GM15510 (cell line): Measurements from ENCODE around the gene PSMD3.

Experiments used
- POLR2A ChIP-seq: IDR thresholded peaks from 3 replicates; pipeline ENCODE4 v1.6.1; 2011; ENCODE audit warnings: borderline replicate concordance; ENCODE audit not compliant: insufficient read length; ENCODE audit errors: extremely low read depth

PSMD3 gene

DNA sequence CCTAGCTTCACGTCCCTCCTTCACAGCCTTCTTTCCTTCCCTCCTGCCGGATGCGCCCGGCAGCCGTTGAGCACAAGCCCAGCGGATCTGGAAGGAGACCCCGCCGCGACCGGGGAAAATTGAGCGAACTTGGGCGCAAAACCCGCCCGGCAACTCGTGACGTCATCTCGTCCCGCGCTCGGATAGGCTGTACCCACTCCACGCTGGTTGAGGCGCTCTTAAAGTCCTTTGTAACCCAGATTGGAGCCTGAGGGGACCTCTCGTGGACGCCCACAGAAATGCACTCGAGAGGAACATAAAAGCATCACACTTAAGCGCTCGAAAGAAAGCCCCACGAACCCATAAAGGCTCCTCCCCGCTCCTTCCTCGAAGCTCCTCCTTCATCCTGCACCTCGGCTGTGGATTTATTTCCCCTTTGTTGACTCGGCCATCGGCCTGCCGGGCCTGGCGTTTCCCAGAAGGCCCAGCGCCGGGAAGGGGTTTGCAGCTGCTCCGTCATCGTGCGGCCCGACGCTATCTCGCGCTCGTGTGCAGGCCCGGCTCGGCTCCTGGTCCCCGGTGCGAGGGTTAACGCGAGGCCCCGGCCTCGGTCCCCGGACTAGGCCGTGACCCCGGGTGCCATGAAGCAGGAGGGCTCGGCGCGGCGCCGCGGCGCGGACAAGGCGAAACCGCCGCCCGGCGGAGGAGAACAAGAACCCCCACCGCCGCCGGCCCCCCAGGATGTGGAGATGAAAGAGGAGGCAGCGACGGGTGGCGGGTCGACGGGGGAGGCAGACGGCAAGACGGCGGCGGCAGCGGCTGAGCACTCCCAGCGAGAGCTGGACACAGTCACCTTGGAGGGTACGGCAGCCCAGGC, at the start of gene PSMD3:
TSS of gene PSMD3 (plus strand) at position 457 of the 856 bp plus-strand sequence. CDS start at position 621, 164 bp downstream.
- TF ChIP-seq POLR2A, result peak; percentile 77

DNA sequence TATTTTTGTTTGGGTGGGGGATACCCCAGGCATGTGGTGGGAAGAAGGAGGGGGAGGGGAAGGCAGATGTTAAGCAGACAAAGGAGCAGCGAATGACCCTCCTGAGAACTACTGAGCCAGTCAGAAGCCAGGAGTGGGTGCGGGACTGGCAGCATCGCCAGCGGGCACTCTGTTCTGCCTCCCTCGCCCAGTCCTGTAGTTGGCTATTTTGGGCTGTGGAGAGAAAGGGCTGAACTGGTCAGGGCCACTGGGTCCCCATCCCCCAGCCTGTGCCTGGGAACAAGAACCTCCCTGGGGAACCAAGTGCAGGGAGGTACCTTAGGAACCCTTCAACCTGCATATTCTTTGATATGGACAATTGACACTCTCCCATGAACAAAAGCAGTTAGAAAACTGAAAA, 46.7 kb upstream of the PSMD3 start:
- no peak for TF ChIP-seq POLR2A

DNA sequence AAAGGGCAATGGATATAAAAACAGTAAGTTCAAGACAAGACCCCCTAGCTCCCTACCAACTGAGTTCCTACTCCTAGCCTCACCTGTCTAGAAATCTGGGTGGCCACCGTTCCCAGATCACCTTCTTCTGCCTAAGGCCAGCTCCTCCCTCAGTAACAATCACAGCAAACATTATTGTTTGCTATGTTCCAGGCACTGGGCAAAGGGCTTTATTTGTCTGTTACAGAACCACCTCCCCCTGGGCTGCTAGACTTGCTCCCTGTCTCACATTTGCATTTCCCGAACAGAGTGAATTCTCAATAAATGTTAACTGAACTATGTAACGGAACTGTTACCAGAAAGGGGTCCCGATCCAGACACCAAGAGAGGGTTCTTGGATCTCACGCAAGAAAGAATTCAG, 46.3 kb upstream of the PSMD3 start:
- no peak for TF ChIP-seq POLR2A

DNA sequence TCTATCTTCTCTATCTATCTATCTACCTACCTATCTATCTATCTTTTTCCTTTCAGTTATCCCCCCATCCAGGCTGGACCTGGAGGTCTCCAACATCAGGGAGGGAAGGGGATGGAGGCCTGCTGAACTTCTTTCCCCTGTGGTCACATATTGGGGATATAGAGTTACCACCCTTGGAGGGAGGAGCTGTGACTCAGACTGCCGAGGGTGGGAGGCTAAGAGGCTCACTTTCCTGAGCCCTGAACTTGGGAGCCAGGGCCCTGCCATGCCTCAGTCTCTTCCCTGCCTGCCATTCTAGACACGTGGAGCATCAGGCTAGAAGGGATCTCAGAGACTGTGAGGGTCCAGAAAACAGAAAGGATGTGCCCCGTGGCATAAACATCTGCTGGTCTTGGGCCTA, 44.7 kb upstream of the PSMD3 start:
- no peak for TF ChIP-seq POLR2A

DNA sequence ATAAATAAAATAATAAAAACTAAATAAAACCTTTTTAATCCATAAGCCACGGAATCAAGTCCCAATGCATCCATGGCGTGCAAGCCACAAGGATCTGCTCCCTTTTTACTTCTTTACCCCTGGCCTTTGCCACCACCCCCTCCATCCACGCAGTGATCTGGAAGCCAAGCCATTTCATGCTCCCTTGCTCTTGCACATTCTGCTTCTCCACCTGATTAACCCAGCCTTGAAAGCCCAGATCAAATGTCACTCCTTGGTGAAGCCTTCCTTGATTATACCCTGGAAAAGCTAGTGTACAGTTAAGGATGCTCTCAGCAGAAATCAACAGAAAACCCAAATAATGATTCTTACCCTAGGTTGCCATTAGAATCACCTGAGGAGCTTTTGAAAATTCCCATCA, 43.2 kb upstream of the PSMD3 start:
- no peak for TF ChIP-seq POLR2A

DNA sequence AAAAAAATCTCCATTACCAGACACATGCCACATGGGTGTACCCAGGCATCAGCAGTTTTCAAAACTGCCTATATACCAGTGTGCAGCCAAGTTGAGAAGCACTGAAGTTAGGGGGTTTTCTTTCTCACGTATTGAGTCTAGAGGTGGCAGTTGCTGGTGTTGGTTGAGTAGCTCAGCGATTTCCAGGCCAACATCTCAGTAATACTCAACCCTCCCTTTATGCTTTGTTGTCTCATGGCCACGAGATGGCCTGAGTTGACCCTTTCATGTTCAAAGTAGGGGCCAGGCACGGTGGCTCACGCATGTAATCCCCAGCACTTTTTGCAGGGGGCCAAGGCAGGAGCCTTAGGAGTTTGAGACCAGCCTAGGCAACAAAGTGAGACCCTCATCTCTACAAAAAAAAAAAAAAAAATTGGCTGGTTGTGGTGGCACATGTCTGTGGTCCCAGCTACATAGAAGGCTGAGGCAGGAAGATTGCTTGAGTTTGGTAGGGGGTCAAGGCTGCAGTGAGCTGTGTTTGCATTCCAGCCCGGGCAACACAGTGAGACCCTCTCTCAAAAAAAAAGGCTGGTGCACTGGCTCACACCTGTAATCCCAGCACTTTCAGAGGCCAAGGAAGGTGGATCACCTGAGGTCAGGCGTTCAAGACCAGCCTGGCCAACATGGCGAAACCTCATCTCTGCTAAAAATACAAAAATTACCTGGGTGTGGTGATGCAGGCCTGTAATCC, 42.3 kb upstream of the PSMD3 start:
- no peak for TF ChIP-seq POLR2A

DNA sequence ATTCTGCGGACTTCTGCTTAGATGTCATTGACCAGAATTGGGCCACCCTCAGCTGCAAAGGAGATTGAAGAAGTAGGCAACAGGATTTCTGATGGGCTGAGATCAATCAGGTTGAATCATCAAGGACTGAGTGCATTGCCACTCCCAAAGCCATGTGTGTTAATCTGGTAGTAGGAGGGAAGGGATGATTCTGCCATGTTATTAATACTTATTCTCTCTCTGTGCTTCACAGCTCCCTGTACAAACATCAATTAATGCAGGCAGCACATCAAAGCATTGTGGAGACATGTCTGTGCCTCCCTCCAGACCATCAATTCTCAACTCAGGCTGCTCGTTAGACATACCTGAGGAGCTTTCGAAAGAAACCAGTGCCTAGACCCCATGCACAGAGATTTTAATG, 41.5 kb upstream of the PSMD3 start:
- TF ChIP-seq POLR2A, result no peak

DNA sequence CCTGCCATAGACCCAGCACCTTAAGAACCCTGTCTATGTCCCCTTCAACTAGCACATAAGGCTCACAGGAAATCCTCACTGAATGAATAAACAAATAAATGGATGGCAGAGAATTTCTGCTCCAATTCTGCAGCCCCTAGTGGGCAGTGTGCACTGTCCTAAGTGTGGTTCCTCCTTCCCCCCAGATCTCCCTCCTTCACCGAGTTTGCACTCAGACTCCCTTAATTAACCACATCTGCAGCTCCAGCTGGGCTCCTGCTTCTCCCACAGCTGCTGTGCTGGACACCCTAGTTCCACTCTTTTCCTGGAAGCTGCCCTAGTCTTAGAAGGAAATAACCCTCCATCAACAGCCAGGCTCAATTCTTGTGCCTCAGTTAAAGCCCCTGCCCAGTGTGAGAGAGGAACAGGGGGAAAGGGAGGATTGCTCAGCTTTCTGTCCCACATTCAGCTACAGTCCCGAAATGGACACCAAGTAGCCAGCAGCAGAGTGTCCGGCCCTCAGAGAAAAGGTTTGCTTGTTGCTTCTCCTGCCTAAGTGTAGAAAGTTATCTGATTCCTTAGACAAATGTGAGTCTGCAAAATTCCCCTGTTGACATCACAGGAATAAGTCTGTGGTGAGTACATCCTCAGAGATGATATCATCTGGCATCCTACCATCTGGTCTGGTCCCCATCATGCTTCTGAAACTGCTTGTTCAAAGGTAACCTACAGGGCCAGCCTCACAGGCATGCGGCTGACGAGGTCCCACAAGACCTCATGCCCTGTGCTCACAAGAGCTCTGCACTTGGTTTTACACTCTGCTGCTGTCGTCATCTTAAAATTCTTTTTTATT, 40.8 kb upstream of the PSMD3 start:
- TF ChIP-seq POLR2A, result no peak

DNA sequence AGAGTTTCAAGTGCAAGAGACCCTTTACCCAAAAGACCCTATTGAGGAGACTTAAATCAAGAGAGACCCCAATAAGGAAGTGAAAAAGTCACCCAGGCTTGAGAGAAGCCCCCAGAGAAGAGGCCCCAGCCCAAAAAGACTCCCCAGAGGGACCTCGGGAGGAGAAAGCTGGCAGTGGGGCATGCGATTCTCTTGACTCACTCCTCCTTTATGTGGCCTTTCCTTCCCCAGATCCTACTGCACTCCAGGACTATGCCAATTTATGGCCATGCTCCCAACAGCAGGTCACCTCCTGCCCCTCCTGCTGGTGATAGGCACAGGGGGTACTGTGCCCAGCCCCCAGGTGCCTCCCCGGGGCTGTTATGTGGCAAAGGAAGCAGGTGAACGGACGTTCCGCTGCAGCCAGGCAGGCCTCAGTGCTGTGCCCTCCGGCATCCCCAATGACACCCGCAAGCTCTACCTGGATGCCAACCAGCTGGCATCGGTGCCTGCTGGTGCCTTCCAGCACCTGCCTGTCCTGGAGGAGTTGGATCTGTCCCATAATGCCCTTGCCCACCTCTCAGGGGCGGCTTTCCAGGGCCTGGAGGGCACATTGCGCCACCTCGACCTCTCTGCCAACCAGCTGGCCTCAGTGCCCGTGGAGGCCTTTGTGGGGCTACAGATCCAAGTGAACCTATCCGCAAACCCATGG, 36.8 kb upstream of the PSMD3 start:
- no peak for TF ChIP-seq POLR2A

DNA sequence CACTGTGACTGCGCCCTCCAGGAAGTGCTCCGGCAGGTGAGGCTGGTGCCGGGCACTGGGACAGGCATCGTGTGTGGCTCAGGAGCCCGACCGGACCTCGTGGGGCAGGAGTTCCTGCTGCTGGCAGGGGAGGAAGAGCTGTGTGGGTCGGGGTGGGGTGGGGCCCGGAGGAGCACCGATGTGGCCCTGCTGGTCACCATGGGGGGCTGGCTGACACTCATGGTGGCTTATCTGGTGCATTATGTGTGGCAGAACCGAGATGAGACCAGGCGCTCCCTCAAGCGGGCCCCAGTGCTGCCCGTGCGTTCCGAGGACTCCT, 36.3 kb upstream of the PSMD3 start:
- no peak for TF ChIP-seq POLR2A

DNA sequence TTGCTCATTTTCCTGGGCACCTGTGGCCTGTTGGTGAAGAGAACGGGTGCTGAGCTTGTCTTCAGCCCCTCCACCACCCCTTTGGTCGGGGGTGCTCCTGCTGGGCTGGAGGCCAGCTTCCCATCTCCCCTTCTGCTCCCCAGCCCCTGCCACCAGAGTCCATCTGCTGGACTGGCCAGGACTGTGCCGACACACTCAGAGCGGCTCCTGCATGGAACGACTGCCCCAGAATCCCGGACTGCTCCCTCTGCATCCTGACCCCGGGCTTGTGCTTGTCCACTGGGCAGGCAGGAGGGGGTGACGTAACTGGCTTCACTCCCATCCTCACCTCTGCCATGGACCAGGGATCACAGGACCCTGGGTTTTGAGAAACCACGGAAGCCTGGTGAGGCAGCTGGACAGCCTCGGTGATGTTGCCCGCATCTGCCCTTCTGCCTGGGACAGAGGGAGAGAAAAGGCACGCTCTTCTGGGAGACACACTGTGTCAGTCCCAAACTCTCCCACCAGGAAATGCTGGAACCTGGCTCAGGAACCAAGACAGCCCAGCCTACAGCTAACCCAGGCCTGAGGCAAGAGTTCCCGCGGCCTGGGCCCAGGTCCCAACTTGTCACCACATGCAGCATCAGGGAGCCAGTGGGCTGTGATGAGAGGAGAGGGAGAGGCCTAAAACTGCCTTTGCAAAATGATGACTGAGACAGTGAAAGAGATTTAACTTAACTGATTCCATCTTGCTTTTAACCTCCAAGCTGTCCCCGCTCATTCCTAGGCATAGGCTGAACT, 33.9 kb upstream of the PSMD3 start:
- no peak for TF ChIP-seq POLR2A

DNA sequence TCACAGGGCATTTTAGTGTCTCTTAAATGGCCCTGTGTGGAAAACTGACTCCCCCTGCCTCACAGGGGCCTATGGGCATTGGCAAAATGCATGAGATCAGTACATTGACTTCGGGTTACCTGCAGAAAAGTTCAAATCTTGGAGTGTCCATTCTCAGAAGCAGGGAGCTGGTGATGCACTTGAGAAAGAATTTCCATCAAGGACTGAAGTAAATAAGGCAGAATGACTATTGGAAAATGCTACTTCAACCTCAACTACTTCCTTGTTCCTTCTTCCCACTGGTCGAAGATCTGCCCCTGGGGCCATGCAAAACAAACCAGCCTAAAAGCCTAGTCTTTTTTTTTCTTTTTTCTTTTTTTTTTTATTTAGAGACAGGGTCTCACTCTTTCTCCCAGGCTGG, 31.6 kb upstream of the PSMD3 start:
- TF ChIP-seq POLR2A, result no peak

DNA sequence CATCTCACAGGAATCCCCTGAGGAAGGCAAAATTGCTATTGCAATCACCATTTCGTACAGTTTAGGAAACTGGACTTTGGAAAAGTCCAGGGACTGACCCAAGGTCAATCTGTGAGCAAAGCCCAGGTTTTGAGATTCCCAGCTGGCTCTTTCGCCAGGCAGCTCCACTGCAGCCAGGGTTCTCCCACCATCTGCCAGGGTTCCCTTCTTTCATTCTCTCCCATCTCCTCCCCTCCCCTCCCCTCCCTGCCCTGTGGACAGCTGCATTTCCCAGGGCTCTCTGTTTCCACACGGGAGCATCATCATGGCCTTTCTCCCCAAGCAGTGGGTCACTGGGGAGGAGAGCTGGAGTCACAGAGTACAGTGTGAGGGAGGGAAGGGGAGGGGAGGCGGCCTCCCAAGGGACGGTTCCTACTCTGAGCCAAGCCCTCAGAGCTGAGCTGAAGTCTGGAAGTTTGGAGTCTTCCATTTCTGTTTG, 29.7 kb upstream of the PSMD3 start:
- TF ChIP-seq POLR2A, result no peak
